ENCODE measurements around the gene SLC25A34. TPM values are rescaled to one million over a fixed set of nuclear protein-coding genes. Genes with fewer than 3 reads are reported as not detected.

SLC25A34 gene
- total RNA-seq, 1 donor from 2014 or later = 3.5 TPM

GRCh38 chr1:15734296-15734695, 1.8 kb upstream of the SLC25A34 start:
- no peak for DNase-seq
- intact Hi-C loops (cut with DNase I) = no loop called here
- peaks cover 18% of the 10 kb centered on the region for H3K4me1 ChIP-seq
- no peaks in the 10 kb centered on the region for H3K27me3 ChIP-seq (ENCODE audit: low read depth)
- H3K27ac ChIP-seq = no peak overlapping the region
- no peaks in the 10 kb centered on the region for H3K9me3 ChIP-seq
- peaks cover 58% of the 10 kb centered on the region for H3K36me3 ChIP-seq
- no peak overlapping the region for H3K4me3 ChIP-seq
- no peak for ATAC-seq
- TF ChIP-seq CTCF (IDR thresholded peaks at IDR 0.05) = no peak

- no peak for TF ChIP-seq CTCF (IDR thresholded peaks at IDR 0.05)
- Histone ChIP-seq H3K27me3 (ENCODE audit: low read depth) (no peaks in the 10 kb centered on the region), H3K9me3 (no peaks in the 10 kb centered on the region), H3K4me1 (peaks cover 18% of the 10 kb centered on the region), H3K36me3 (peaks cover 52% of the 10 kb centered on the region), H3K4me3 (no peak overlapping the region), H3K27ac (peak overlapping the region; percentile 53)
- peak; percentile 63 for DNase-seq
- intact Hi-C loops (cut with DNase I) = no loop called here
- peak; percentile 54 to 68 for ATAC-seq
Measured at GRCh38 chr1:15734901-15735300, 1.2 kb upstream of the SLC25A34 start.

DNA sequence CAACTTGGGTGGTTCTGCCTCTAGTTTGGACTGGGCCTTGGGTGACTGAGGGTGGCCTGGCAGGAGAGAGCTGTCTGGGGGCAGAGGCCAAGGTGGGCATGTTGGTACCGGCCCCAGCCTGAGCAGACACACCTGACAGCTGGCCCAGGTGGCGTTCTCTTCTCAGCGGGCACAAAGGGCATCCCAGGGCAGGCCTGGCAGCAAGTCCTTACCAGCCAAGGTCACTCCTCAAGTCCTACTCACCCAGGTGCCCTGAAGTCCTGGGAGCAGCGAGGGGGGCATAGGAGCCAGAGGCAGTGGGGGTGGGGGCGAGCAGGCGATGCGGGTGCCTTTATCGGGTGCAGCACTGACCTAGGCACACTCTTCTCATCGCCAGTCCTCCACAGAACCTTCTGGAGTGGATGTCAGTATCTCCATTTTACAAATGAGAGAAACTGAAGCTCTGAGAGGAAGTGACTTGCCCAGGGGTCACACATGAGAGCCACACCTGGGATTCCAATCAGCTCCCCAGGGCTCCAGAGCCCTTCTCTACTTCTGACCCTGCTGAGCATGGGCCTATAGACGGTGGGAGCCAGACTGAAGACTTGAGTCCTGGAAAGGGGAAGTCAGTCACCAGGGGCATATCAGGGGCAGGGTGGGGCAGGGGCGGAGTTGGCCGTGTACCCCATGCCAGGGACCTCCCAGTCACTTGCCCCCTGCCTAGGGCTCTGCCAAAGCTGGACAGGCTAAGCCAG, 587 bp upstream of the SLC25A34 start:
- H3K4me1 ChIP-seq = peaks cover 18% of the 10 kb centered on the region
- peak; percentile 36 for ATAC-seq
- H3K9me3 ChIP-seq = no peaks in the 10 kb centered on the region
- DNase-seq = peak; percentile 51
- H3K4me3 ChIP-seq = no peak overlapping the region
- intact Hi-C loops (cut with DNase I) = no loop called here
- no peaks in the 10 kb centered on the region for H3K27me3 ChIP-seq (ENCODE audit: low read depth)
- TF ChIP-seq CTCF (IDR thresholded peaks at IDR 0.05) = no peak
- H3K36me3 ChIP-seq = peaks cover 46% of the 10 kb centered on the region
- peak overlapping the region; percentile 53 for H3K27ac ChIP-seq

DNA sequence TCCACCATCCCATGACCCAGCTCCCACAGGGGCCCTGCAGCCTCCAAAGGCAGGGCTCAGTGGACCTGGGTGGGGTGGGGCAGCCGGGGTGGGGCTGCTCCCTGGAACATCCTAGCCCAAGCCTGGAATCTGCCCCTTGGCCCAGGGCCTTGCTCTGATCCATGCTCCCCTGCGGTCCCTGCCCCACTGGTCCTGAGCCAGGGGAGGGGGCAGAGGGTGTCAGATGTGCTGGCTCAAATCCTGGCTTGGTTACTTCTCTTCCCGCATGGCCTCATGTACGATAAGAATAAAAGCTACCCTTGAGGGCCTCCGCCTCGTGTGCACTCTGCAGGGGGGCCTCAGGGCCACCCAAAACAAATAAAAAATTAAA, 819 bp downstream of the SLC25A34 start:
- no peaks in the 10 kb centered on the region for H3K27me3 ChIP-seq (ENCODE audit: low read depth)
- H3K4me1 ChIP-seq = peaks cover 18% of the 10 kb centered on the region
- peaks cover 32% of the 10 kb centered on the region for H3K36me3 ChIP-seq
- DNase-seq (peak; percentile 48), ATAC-seq (no peak)
- no peak for TF ChIP-seq CTCF (IDR thresholded peaks at IDR 0.05)
- H3K9me3 ChIP-seq = no peaks in the 10 kb centered on the region
- no peak overlapping the region for H3K27ac ChIP-seq
- no peak overlapping the region for H3K4me3 ChIP-seq
- intact Hi-C loops (cut with DNase I) = no loop called here

DNA sequence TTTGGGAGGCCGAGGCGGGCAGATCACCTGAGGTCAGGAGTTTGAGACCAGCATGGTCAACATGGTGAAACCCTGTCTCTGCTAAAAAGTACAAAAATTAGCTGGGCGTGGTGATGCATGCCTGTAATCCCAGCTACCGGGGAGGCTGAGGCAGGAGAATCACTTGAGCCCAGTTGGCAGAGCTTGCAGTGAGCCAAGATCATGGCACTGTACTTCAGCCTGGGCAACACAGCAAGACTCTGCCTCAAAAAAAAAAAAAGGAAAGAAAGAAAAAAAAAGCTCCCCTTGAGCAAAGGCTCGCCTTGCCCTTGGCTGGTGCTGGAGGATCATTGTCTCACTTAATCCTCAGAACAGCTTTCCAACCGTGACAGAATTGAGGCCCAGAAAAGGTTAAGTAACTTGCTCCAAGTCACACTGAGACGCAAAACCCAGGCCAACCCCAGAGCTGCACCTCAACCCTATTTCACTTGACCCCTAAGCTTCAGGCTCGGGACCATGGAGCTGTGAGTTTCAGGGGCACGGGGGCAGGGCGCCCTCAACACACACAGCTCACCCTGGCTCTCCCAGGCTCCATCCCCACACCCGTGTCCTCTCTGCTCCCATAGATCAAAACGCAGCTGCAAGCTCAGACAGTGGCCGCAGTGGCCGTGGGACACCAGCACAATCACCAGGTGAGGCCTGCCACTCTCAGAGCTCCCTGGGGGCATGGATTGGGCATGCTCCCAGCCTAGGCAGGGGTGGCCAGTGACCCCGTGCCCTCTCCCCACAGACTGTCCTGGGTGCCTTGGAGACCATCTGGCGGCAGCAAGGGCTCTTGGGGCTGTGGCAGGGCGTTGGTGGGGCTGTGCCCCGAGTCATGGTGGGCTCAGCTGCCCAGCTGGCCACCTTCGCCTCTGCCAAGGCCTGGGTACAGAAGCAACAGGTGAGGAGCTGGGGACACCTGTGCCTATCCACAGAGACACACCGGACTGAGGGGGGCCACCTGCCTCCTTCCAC, 1.6 kb downstream of the SLC25A34 start:
- H3K4me3 ChIP-seq = no peak overlapping the region
- DNase-seq (no peak), ATAC-seq (no peak)
- intact Hi-C loops (cut with DNase I) = no loop called here
- H3K9me3 ChIP-seq = no peaks in the 10 kb centered on the region
- no peak overlapping the region for H3K27ac ChIP-seq
- H3K4me1 ChIP-seq = peaks cover 18% of the 10 kb centered on the region
- TF ChIP-seq CTCF (IDR thresholded peaks at IDR 0.05) = no peak
- peaks cover 24% of the 10 kb centered on the region for H3K36me3 ChIP-seq
- H3K27me3 ChIP-seq (ENCODE audit: low read depth) = no peaks in the 10 kb centered on the region

Measured in lower lobe of right lung (tissue), 2 donors.